Smooth muscle cell (in vitro differentiated cells): ENCODE results near the gene PLOD2. TPM values are rescaled to one million over a fixed set of nuclear protein-coding genes. Genes with fewer than 3 reads are reported as not detected.

ENCODE experiments used
- DNase-seq: peaks from one replicate; lab custom pipeline; 2025; ENCODE audit not compliant: unreplicated experiment; lab: John Stamatoyannopoulos, UW
- H2AFZ ChIP-seq: fragments of 200-600 bp; sonication (generic); 2 replicates; pipeline ENCODE4 v1.6.0; 2016; ENCODE audit warnings: antibody characterized with exemption, low read depth, mild to moderate bottlenecking
- H3F3A ChIP-seq: fragments of 200-600 bp; sonication (generic); 2 replicates; pipeline ENCODE4 v1.6.0; 2017; ENCODE audit warnings: antibody characterized with exemption, low read depth
- H3K27ac ChIP-seq: fragments of 200-600 bp; sonication (generic); 2 replicates; pipeline ENCODE4 v1.5.1; 2016; ENCODE audit warnings: low read depth, mild to moderate bottlenecking
- H3K27me3 ChIP-seq: fragments of 200-600 bp; sonication (generic); 2 replicates; pipeline ENCODE4 v1.6.1; 2016; ENCODE audit warnings: low read depth, mild to moderate bottlenecking
- H3K36me3 ChIP-seq: fragments of 200-600 bp; sonication (generic); 2 replicates; pipeline ENCODE4 v1.5.1; 2016; ENCODE audit warnings: low read depth
- H3K4me1 ChIP-seq: fragments of 200-600 bp; sonication (generic); 2 replicates; pipeline ENCODE4 v1.5.1; 2016; ENCODE audit warnings: low read depth
- H3K4me2 ChIP-seq: fragments of 200-600 bp; sonication (generic); 2 replicates; pipeline ENCODE4 v1.6.0; 2016; ENCODE audit warnings: mild to moderate bottlenecking
- H3K4me3 ChIP-seq: fragments of 200-600 bp; sonication (generic); 2 replicates; pipeline ENCODE4 v1.5.1; 2016; ENCODE audit warnings: mild to moderate bottlenecking
- H3K79me2 ChIP-seq: fragments of 200-600 bp; sonication (generic); 2 replicates; pipeline ENCODE4 v1.6.0; 2016; ENCODE audit warnings: low read depth, mild to moderate bottlenecking
- H3K9ac ChIP-seq: fragments of 200-600 bp; sonication (generic); 2 replicates; pipeline ENCODE4 v1.6.0; 2016; ENCODE audit warnings: low read depth
- H3K9me3 ChIP-seq: fragments of 200-600 bp; sonication (generic); replicated peaks from 2 replicates; pipeline ENCODE4 v1.5.1; 2016; ENCODE audit warnings: low read depth
- H4K20me1 ChIP-seq: fragments of 200-600 bp; sonication (generic); 2 replicates; pipeline ENCODE4 v1.6.0; 2016; ENCODE audit warnings: low read depth
- CTCF ChIP-seq: fragments of 200-600 bp; sonication (generic); IDR thresholded peaks from 2 replicates; pipeline ENCODE4 v1.5.1; 2017; ENCODE audit warnings: borderline replicate concordance, mild to moderate bottlenecking, antibody characterized with exemption; ENCODE audit not compliant: insufficient read depth, poor library complexity, severe bottlenecking
- WGBS: methylation state at CpG from one replicate; pipeline ENCODE4 v1.1.7; 2016; ENCODE audit warnings: low lambda C conversion rate; 5-methylcytosine and 5-hydroxymethylcytosine counted together
- polyA plus RNA-seq: library from polyadenylated mRNA; unstranded; fragments of >200 nt; fragmentation: Nextera tagmentation; extraction: Ambion mirVana; gene quantifications from 2 replicates; pipeline ENCODE4 v1.2.1, GENCODE V29; 2016
- total RNA-seq: library from RNA; depleted of rRNA; stranded (reverse); fragments of >200 nt; gene quantifications from 2 replicates; pipeline ENCODE4 v1.2.3, GENCODE V29; 2014

The PLOD2 gene
- total and polyA plus RNA-seq, 2 experiments from 2014 or later: 372 to 658 TPM

- peak overlapping the region; percentile 9 for H2AFZ ChIP-seq
- peak overlapping the region; percentile 67 for H3K27ac ChIP-seq
- H4K20me1 ChIP-seq: no peaks in the 10 kb centered on the region
- no peaks in the 10 kb centered on the region for H3K27me3 ChIP-seq
- peaks cover 6% of the 10 kb centered on the region for H3K4me1 ChIP-seq
- H3K79me2 ChIP-seq: peaks cover 2% of the 10 kb centered on the region
- no peaks in the 10 kb centered on the region for H3K36me3 ChIP-seq
- 97% methylated on average over 6 of the region's 6 CpGs for WGBS
- H3K9ac ChIP-seq: no peak overlapping the region
- TF ChIP-seq CTCF: no peak
- DNase-seq: no peak
- H3K4me3 ChIP-seq: no peak overlapping the region
- H3K4me2 ChIP-seq: no peak overlapping the region
- H3K9me3 ChIP-seq: no peaks in the 10 kb centered on the region
- peaks cover 13% of the 10 kb centered on the region for H3F3A ChIP-seq
Measured at GRCh38 chr3:146180376-146180775, 19.4 kb upstream of the PLOD2 start.

GRCh38 chr3:146178006-146178689 is 17.2 kb upstream of the PLOD2 start:
- H3K9ac ChIP-seq: no peak overlapping the region
- no peaks in the 10 kb centered on the region for H3K79me2 ChIP-seq
- no peak for TF ChIP-seq CTCF
- H3K4me3 ChIP-seq: no peak overlapping the region
- WGBS: 95% methylated on average over 6 of the region's 6 CpGs
- no peaks in the 10 kb centered on the region for H3K9me3 ChIP-seq
- peaks cover 6% of the 10 kb centered on the region for H3K4me1 ChIP-seq
- H3K36me3 ChIP-seq: no peaks in the 10 kb centered on the region
- H3K27ac ChIP-seq: no peak overlapping the region
- H3K27me3 ChIP-seq: no peaks in the 10 kb centered on the region
- no peak for DNase-seq
- H3K4me2 ChIP-seq: no peak overlapping the region
- H2AFZ ChIP-seq: peak overlapping the region; percentile 18
- H4K20me1 ChIP-seq: no peaks in the 10 kb centered on the region
- peaks cover 13% of the 10 kb centered on the region for H3F3A ChIP-seq

DNA sequence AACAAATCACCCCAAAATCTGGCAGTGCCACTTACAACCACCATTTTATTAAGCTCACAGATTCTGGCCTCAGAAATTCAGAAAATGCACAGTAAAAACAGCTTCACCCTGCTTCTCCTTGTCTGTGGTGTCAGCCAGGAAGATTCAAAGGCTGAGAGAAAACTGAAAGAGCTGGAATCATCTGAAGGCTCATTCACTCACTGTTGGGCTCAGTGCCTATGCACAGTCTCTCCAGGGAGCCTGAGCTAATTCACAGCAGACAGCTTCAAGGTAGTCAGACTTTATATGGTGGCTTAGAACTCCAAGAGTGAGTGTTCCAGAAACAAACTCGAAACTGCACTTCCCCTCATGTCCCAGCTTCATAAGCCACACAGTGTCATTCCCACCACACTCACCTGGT is 16.5 kb upstream of the PLOD2 start:
- H3K27ac ChIP-seq: no peak overlapping the region
- H3K4me1 ChIP-seq: peaks cover 6% of the 10 kb centered on the region
- H3K4me2 ChIP-seq: no peak overlapping the region
- peak overlapping the region; percentile 18 for H2AFZ ChIP-seq
- peaks cover 13% of the 10 kb centered on the region for H3F3A ChIP-seq
- H3K9ac ChIP-seq: no peak overlapping the region
- H4K20me1 ChIP-seq: no peaks in the 10 kb centered on the region
- H3K79me2 ChIP-seq: no peaks in the 10 kb centered on the region
- no peaks in the 10 kb centered on the region for H3K9me3 ChIP-seq
- 91% methylated on average over 1 of the region's 1 CpG for WGBS
- no peak overlapping the region for H3K4me3 ChIP-seq
- no peaks in the 10 kb centered on the region for H3K27me3 ChIP-seq
- no peaks in the 10 kb centered on the region for H3K36me3 ChIP-seq
- DNase-seq: no peak
- no peak for TF ChIP-seq CTCF

- Histone ChIP-seq H3K79me2 (no peaks in the 10 kb centered on the region), H3K27me3 (no peaks in the 10 kb centered on the region), H3K4me2 (no peak overlapping the region), H3K27ac (no peak overlapping the region), H3K4me1 (peaks cover 6% of the 10 kb centered on the region), H3K9me3 (no peaks in the 10 kb centered on the region), H3K4me3 (no peak overlapping the region), H2AFZ (peak overlapping the region; percentile 18), H3K9ac (no peak overlapping the region), H3F3A (peaks cover 13% of the 10 kb centered on the region), H4K20me1 (no peaks in the 10 kb centered on the region), H3K36me3 (no peaks in the 10 kb centered on the region)
- WGBS: 72% methylated on average over 3 of the region's 3 CpGs
- DNase-seq: no peak
- no peak for TF ChIP-seq CTCF
Measured at GRCh38 chr3:146177072-146177471, 16.1 kb upstream of the PLOD2 start.
